ENCODE data around the gene ZPLD1.

Gene ZPLD1

GRCh38 chr3:102398176-102398575 is 36.6 kb upstream of the ZPLD1 start:
- TF ChIP-seq FOXP2 (optimal IDR thresholded peaks at IDR 0.05; ENCODE audit: borderline replicate concordance, extremely low read depth, extremely low read length, insufficient read depth) (no peak), POLR2AphosphoS5 (IDR thresholded peaks at IDR 0.05; ENCODE audit: low read depth, low read length) (no peak), TAF1 (IDR thresholded peaks at IDR 0.05; ENCODE audit: borderline replicate concordance, insufficient read depth, low read length) (no peak), SIN3A (IDR thresholded peaks at IDR 0.05; ENCODE audit: borderline replicate concordance, insufficient read depth, low read length) (no peak)
- TF ChIP-seq, protein P1, sequence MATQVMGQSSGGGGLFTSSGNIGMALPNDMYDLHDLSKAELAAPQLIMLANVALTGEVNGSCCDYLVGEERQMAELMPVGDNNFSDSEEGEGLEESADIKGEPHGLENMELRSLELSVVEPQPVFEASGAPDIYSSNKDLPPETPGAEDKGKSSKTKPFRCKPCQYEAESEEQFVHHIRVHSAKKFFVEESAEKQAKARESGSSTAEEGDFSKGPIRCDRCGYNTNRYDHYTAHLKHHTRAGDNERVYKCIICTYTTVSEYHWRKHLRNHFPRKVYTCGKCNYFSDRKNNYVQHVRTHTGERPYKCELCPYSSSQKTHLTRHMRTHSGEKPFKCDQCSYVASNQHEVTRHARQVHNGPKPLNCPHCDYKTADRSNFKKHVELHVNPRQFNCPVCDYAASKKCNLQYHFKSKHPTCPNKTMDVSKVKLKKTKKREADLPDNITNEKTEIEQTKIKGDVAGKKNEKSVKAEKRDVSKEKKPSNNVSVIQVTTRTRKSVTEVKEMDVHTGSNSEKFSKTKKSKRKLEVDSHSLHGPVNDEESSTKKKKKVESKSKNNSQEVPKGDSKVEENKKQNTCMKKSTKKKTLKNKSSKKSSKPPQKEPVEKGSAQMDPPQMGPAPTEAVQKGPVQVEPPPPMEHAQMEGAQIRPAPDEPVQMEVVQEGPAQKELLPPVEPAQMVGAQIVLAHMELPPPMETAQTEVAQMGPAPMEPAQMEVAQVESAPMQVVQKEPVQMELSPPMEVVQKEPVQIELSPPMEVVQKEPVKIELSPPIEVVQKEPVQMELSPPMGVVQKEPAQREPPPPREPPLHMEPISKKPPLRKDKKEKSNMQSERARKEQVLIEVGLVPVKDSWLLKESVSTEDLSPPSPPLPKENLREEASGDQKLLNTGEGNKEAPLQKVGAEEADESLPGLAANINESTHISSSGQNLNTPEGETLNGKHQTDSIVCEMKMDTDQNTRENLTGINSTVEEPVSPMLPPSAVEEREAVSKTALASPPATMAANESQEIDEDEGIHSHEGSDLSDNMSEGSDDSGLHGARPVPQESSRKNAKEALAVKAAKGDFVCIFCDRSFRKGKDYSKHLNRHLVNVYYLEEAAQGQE (IDR thresholded peaks at IDR 0.05; ENCODE audit: insufficient read depth in 1 of 2, low read depth in 2 of 2, low read length in 2 of 2), result no peak

- TF ChIP-seq POLR2AphosphoS5 (IDR thresholded peaks at IDR 0.05; ENCODE audit: low read depth, low read length) (no peak), SIN3A (IDR thresholded peaks at IDR 0.05; ENCODE audit: borderline replicate concordance, insufficient read depth, low read length) (no peak), FOXP2 (optimal IDR thresholded peaks at IDR 0.05; ENCODE audit: borderline replicate concordance, extremely low read depth, extremely low read length, insufficient read depth) (no peak), TAF1 (IDR thresholded peaks at IDR 0.05; ENCODE audit: borderline replicate concordance, insufficient read depth, low read length) (no peak)
- TF ChIP-seq, protein P1 (IDR thresholded peaks at IDR 0.05; ENCODE audit: insufficient read depth in 1 of 2, low read depth in 2 of 2, low read length in 2 of 2), result no peak
These were observed 36.1 kb upstream of the ZPLD1 start for GRCh38 chr3:102398666-102399065.

GRCh38 chr3:102400142-102400541 is 34.7 kb upstream of the ZPLD1 start:
- TF ChIP-seq, protein P1 (IDR thresholded peaks at IDR 0.05; ENCODE audit: insufficient read depth in 1 of 2, low read depth in 2 of 2, low read length in 2 of 2), result no peak
- TF ChIP-seq TAF1 (IDR thresholded peaks at IDR 0.05; ENCODE audit: borderline replicate concordance, insufficient read depth, low read length), result no peak
- no peak for TF ChIP-seq POLR2AphosphoS5 (IDR thresholded peaks at IDR 0.05; ENCODE audit: low read depth, low read length)
- TF ChIP-seq SIN3A (IDR thresholded peaks at IDR 0.05; ENCODE audit: borderline replicate concordance, insufficient read depth, low read length), result no peak
- no peak for TF ChIP-seq FOXP2 (optimal IDR thresholded peaks at IDR 0.05; ENCODE audit: borderline replicate concordance, extremely low read depth, extremely low read length, insufficient read depth)

DNA sequence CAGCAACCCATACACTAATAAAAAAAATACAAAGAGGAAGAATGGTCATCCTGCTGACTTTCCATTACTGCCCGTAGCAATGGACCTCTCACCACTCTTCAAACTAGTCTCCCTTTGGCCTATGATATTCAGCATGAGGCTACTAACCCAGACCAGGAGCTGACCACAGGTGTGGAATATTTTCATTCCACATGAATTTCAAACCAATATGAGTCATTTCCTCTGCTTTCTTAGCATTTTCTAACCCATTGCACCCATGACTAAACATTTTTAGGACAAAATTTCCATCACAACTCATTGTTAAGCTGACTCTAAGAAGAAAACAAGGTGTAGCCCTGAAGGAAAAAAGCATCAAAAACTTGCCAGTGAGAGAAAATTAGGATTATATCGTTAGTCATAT is 34.0 kb upstream of the ZPLD1 start:
- no peak for TF ChIP-seq SIN3A (IDR thresholded peaks at IDR 0.05; ENCODE audit: borderline replicate concordance, insufficient read depth, low read length)
- no peak for TF ChIP-seq FOXP2 (optimal IDR thresholded peaks at IDR 0.05; ENCODE audit: borderline replicate concordance, extremely low read depth, extremely low read length, insufficient read depth)
- no peak for TF ChIP-seq TAF1 (IDR thresholded peaks at IDR 0.05; ENCODE audit: borderline replicate concordance, insufficient read depth, low read length)
- TF ChIP-seq, protein P1 (IDR thresholded peaks at IDR 0.05; ENCODE audit: insufficient read depth in 1 of 2, low read depth in 2 of 2, low read length in 2 of 2), result no peak
- TF ChIP-seq POLR2AphosphoS5 (IDR thresholded peaks at IDR 0.05; ENCODE audit: low read depth, low read length), result no peak

GRCh38 chr3:102410616-102411015 is 24.2 kb upstream of the ZPLD1 start:
- no peak for TF ChIP-seq TAF1 (IDR thresholded peaks at IDR 0.05; ENCODE audit: borderline replicate concordance, insufficient read depth, low read length)
- TF ChIP-seq FOXP2 (optimal IDR thresholded peaks at IDR 0.05; ENCODE audit: borderline replicate concordance, extremely low read depth, extremely low read length, insufficient read depth), result no peak

Data from PFSK-1 (cell line).